ENCODE data around the gene DXO. TPM values are rescaled to one million over a fixed set of nuclear protein-coding genes. Genes with fewer than 3 reads are reported as not detected.
"Not testable (repeated sequence)": the region's sequence is repeated elsewhere in the genome, so short reads cannot be mapped to it uniquely, and the experiment has no call there.

Gene DXO
- 21.0 and 27.8 TPM in 2 replicates for total RNA-seq (2014; rRNA removed; shearing (Covaris generic))

DNA sequence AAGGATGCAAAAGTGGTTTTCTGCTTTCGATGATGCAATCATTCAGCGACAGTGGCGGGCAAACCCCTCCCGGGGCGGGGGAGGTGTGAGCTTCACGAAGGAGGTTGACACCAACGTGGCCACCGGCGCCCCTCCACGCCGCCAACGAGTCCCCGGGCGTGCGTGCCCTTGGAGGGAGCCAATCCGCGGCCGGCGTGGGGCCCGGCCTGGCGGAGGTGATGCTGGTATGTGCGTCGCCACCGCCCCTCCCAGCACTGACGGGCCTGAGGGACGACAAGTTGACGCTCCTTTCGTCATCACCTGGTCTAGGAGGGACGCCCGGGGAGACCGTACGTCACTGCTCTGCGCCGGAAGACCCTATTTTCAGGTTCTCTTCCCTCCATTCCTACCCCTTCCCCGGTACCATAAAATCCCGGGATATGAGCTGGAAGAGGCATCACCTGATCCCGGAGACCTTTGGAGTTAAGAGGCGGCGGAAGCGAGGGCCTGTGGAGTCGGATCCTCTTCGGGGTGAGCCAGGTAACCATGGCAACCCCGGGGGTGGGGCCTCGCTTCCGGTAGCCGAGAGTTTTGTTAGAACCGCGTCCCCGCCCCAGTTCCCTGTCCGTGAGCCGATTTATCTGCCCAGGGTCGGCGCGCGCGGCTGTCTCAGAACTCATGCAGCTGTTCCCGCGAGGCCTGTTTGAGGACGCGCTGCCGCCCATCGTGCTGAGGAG, at the start of gene DXO:
Gene DXO (minus strand): TSS at position 146 of the 716 bp plus-strand sequence. CDS start 463 bp downstream, outside the sequence.
- DNase-seq (ENCODE audit: low read depth), result peak; percentile 98

DNA sequence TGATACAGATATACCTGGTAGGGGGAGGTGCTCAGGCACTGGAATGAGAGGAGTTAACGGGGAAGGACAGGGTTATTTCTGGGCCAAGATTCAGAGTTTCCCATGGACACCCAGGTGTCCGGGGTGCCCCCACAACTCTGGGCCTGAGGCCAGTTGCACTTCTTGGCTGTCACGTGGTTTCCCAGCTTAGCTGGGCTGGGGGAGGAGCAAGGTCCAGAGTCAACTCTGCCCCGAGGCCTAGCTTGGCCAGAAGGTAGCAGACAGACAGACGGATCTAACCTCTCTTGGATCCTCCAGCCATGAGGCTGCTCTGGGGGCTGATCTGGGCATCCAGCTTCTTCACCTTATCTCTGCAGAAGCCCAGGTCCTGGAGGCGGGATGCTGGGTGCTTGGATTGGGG, 42.6 kb upstream of the DXO start, which contains the start of gene C4B:
Gene C4B (plus strand): TSS at position 249 of the 400 bp plus-strand sequence. CDS start 51 bp downstream, at position 300.
- not testable (repeated sequence) for DNase-seq (ENCODE audit: low read depth)

DNA sequence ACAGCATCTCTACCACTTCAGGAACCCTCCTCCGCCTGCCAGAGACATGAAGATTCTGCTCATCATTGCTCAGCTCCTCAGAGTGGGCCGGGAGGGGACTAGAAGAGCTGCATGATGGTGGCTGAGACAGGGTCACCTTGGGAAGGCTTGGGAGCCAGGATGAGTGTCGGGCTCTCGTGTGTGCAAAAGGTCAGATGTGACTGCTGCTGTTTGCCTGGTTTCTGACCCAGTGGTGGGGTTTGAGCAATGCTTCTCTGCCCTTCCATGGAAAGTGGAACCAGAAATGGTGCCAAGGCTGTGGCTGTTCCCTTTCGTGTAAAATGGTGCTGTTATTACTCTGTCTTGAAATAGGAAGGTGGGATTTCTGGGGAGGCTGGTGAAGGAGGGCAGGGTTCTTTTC, 41.8 kb upstream of the DXO start:
- DNase-seq (ENCODE audit: low read depth), result not testable (repeated sequence)

DNA sequence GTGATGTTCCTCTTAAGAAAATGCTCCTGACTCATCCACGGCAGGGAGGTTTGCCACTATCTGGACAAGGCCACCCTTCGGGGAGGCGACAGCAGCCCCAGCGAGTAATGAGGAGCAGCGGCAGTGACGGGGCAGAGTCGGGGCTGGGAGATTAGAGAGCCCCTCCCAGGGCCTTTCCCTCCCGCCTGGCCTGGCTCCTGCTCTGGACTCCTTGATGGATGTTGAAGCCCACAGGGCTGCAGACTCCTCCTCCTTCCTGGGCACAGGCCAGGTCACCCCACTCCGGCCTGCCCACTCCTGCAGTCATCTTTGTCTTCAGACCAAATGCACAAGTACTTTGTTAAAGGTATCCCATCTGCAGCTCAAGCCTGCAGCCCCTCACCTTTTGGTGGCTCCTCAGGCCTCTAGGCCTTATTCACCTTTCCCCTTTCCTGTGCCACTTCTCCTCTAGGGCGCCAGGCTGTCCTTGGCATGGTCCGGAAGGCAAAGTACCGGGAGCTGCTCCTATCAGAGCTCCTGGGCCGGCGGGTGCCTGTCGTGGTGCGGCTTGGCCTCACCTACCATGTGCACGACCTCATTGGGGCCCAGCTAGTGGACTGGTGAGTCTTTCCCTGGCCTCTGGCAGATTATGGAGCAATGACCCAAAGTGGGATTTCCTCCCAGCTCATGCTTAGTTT, 41.1 kb upstream of the DXO start:
- DNase-seq (ENCODE audit: low read depth), result not testable (repeated sequence)

DNA sequence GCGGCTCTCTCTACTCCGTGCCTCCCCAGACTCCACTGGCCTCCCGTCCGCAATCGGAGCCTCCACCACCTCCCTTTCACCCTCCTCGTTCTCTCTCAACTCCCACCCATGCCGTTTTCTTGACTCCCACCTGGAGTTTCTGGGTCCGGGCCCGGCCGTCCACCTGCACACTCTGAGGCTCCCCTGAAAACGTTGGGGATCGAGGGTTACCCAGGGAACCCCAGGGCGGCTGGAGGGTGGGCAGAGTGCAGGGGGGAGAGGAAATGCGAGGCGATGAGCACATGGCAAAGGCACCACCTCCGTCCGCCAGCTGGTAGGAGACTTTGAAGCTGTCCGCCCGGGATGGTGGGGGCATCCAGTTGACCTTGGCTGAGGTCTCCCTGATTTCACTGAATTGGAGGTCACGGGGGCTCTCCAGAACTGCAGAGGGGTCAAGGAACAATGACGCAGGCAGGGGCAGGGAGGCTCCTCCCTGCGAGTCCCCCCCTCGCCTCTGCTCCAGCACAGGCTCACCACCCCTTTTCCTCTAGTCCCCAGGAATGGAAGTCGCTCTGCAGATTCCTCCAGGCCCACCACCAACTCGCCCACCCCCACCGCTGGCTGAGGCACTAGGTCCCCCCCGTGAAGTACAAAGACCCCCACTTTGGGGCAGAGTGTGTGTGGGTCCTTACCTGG, 39.1 kb upstream of the DXO start:
- DNase-seq (ENCODE audit: low read depth), result not testable (repeated sequence)

- not testable (repeated sequence) for DNase-seq (ENCODE audit: low read depth)
These were observed 37.6 kb upstream of the DXO start for GRCh38 chr6:32009537-32009936.

DNA sequence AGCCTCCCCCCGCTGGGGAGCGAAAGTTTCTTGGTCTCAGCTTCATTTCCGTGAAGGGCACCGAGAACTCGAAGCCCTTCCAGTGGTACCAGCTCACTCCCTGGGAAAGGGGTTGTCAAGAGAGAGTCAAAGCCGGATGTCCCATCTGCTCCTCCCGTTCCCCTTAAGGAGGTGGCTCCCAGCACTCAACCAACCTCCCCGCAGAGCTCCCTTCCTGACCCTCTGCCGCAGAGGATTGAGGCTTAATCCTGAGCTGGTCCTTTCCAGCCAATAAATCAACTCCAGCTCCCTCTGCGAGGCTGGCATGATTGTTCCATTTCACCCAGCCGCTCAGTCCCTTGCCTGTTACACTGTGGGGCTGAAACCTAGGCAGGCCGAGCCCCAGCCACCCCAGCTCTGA, 36.7 kb upstream of the DXO start:
- DNase-seq (ENCODE audit: low read depth), result not testable (repeated sequence)

GRCh38 chr6:32008037-32008436, 36.1 kb upstream of the DXO start:
- DNase-seq (ENCODE audit: low read depth), result not testable (repeated sequence)

DNA sequence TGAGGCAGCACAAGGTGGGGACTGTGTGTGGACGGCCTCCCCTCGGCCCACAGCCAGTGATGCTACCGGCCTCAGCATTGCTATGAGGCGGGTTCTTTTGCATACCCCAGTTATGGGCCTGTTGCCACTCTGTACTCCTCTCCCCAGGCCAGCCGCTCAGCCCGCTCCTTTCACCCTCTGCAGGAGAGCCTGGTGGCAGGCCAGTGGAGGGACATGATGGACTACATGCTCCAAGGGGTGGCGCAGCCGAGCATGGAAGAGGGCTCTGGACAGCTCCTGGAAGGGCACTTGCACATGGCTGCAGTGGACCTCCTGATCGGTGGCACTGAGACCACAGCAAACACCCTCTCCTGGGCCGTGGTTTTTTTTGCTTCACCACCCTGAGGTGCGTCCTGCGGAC, 35.1 kb upstream of the DXO start:
- not testable (repeated sequence) for DNase-seq (ENCODE audit: low read depth)

GRCh38 chr6:32005991-32006529, 34.1 kb upstream of the DXO start:
- DNase-seq (ENCODE audit: low read depth), result not testable (repeated sequence)

- DNase-seq (ENCODE audit: low read depth), result not testable (repeated sequence)
These were observed 33.6 kb upstream of the DXO start for GRCh38 chr6:32005538-32005880.

DNA sequence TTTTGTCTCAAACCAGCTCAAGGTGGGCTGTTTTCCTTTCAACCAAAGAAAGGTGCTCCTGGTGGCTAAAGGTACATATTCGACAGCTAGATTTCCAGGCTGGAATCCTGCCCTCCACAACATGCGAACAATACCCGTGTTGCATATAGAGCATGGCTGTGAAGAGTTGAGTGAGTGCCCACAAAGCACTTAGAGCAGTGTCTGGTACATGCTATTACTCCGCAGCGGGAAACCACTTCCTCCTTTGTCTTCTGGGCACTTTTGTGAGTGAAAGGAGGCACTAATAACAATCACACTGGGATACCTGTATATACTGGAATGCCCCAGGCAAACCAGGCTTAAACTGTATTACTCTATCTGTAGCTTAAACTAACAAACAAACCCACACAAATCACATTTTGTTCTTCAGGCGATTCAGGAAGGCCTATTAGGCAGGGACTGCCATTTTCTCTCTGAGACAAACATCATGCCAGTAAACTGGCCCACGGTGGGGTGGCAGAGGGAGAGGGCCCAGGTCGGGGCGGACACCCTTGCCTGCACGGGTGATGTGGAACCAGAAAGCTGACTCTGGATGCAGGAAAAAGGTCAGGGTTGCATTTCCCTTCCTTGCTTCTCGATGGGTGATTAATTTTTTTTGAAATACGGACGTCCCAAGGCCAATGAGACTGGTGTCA, 33.1 kb upstream of the DXO start:
- DNase-seq (ENCODE audit: low read depth), result not testable (repeated sequence)

DNA sequence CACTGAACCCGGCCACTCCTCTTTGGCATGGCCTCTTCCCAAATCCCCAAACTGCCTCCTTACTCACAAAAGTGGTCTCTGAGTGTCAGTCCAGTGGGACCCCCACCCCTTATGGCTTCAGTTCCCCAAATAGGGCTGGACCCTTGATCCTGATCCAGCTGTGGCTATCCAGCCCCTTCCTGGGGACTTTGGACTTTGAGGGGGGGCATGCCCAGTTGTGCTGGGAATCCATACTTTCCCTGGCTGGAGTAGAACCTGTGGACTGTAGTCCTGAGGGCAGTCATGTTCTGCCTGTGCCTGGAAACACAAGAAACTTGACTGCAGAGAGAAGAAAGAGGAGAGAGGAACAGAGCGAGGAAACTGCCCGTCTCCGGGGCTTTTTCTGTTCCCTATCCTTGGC, 32.5 kb upstream of the DXO start:
- DNase-seq (ENCODE audit: low read depth), result not testable (repeated sequence)

- not testable (repeated sequence) for DNase-seq (ENCODE audit: low read depth)
These were observed 31.4 kb upstream of the DXO start for GRCh38 chr6:32003301-32003700.

DNA sequence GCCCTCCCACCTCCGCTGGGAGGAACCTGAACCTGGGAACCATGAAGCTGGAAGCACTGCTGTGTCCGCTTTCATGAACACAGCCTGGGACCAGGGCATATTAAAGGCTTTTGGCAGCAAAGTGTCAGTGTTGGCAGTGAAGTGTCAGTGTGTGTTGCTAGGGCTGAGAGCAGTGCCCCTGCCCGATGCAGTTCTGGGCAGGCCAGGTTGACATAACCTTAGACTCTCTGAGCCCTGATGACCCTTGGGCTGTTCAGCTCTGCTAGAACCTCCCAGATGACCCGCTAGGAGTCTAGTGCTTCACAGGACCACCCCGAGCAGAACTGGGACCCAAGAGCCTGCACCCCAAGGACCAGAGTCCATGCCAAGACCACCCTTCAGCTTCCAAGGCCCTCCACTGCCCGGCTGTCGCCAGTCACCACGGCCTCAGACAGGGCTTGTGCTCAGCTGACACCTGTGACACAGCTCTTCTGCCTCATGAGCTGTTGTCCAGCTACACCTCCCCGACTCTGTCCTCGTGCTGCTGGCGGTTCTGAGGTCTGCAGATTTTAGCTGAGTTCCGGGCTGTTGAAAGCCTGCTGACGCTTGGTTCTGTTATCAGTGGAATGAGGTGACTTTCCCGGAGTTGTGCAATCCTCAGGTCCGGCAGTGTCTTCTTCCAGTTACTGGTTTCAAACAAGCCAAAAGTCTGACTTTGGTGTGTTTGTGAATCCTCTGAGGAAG, 30.8 kb upstream of the DXO start:
- DNase-seq (ENCODE audit: low read depth), result not testable (repeated sequence)

GRCh38 chr6:31996385-31996784, 24.4 kb upstream of the DXO start:
- DNase-seq (ENCODE audit: low read depth), result not testable (repeated sequence)

GRCh38 chr6:31994421-31994820, 22.5 kb upstream of the DXO start:
- DNase-seq (ENCODE audit: low read depth), result not testable (repeated sequence)

DNA sequence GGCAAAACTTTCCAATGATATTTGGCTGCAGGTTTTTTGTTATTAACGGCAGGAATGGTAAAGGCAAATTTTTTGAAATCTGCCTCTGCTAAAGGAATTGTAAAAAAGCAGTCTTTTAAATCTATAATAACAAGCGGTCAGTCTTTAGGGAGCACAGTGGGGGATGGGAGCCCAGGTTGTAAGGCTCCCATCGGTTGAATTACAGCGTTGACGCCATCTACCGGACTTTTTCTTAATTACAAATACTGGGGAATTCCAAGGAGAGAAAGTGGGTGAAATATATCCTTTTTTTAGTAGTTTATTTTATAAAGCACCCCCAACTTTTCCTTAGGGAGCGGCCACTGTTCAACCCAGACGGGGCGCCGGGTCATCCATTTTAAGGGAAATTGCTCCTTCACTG, 17.4 kb upstream of the DXO start:
- not testable (repeated sequence) for DNase-seq (ENCODE audit: low read depth)

- not testable (repeated sequence) for DNase-seq (ENCODE audit: low read depth)
These were observed 9.8 kb upstream of the DXO start, which contains the start of gene C4A for GRCh38 chr6:31981744-31982143. TSS of gene C4A (plus strand) at chr6:31982057. CDS start at chr6:31982108, 51 bp downstream.

DNA sequence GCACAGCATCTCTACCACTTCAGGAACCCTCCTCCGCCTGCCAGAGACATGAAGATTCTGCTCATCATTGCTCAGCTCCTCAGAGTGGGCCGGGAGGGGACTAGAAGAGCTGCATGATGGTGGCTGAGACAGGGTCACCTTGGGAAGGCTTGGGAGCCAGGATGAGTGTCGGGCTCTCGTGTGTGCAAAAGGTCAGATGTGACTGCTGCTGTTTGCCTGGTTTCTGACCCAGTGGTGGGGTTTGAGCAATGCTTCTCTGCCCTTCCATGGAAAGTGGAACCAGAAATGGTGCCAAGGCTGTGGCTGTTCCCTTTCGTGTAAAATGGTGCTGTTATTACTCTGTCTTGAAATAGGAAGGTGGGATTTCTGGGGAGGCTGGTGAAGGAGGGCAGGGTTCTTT, 9.1 kb upstream of the DXO start:
- not testable (repeated sequence) for DNase-seq (ENCODE audit: low read depth)

All from RPMI7951 (cell line).